WTC11 (cell line): ENCODE results near the gene AOAH. TPM values are rescaled to one million over a fixed set of nuclear protein-coding genes. Genes with fewer than 3 reads are reported as not detected.

Experiments used
- ATAC-seq: fragments of 200-7000 bp; cut with Tn5 transposase; 2 replicates; pipeline ENCODE4 v1.10.0; 2021; ENCODE audit warnings: mild to moderate bottlenecking, moderate library complexity
- CTCF ChIA-PET: fragments of 300-600 bp; sonication (Branson Sonifier 250); formaldehyde crosslinking; loops from one replicate; lab custom pipeline; 2021; ENCODE audit warnings: antibody characterized with exemption; lab: Charles Lee
- POLR2A ChIA-PET: fragments of 350-600 bp; sonication (Branson Sonifier 250); formaldehyde crosslinking; loops from one replicate; lab custom pipeline; 2021; ENCODE audit warnings: antibody characterized with exemption; lab: Charles Lee
- DNase-seq: peaks from one replicate; pipeline ENCODE4 v3.0.0; 2021; ENCODE audit warnings: low spot score
- H3K27ac Mint-ChIP-seq: 2 replicates; pipeline ENCODE4 v1.8.0; 2021; ENCODE audit warnings: mixed read lengths
- H3K27me3 Mint-ChIP-seq: 2 replicates; pipeline ENCODE4 v1.8.0; 2021; ENCODE audit warnings: low read depth, mild to moderate bottlenecking, moderate library complexity, mixed read lengths
- H3K36me3 Mint-ChIP-seq: 2 replicates; pipeline ENCODE4 v1.8.0; 2021; ENCODE audit warnings: mixed read lengths
- H3K4me1 Mint-ChIP-seq: 2 replicates; pipeline ENCODE4 v1.8.0; 2022; ENCODE audit warnings: mixed read lengths
- H3K4me3 Mint-ChIP-seq: 2 replicates; pipeline ENCODE4 v1.8.0; 2021; ENCODE audit warnings: mild to moderate bottlenecking, moderate library complexity, mixed read lengths
- H3K9me3 Mint-ChIP-seq: 2 replicates; pipeline ENCODE4 v1.8.0; 2021; ENCODE audit warnings: mixed read lengths
- ESRRA ChIP-seq: sonication (generic); formaldehyde crosslinking; IDR thresholded peaks from 2 replicates; pipeline ENCODE4 v1.8.1; 2022; ENCODE audit warnings: mild to moderate bottlenecking, missing genetic modification reagents, borderline replicate concordance
- NR1H2 ChIP-seq: sonication (generic); formaldehyde crosslinking; IDR thresholded peaks from 2 replicates; pipeline ENCODE4 v1.9.0; 2021; ENCODE audit warnings: mild to moderate bottlenecking, moderate library complexity, missing genetic modification reagents
- NR3C1 ChIP-seq: sonication (generic); formaldehyde crosslinking; conservative IDR thresholded peaks from 2 replicates; pipeline ENCODE4 v1.8.1; 2023; ENCODE audit warnings: low read depth, mild to moderate bottlenecking, missing genetic modification reagents
- SP1 ChIP-seq: sonication (generic); formaldehyde crosslinking; conservative IDR thresholded peaks from 2 replicates; pipeline ENCODE4 v1.8.1; 2022; ENCODE audit warnings: missing genetic modification reagents
- ZNF219 ChIP-seq: sonication (generic); formaldehyde crosslinking; IDR thresholded peaks from 2 replicates; pipeline ENCODE4 v1.8.0; 2023; ENCODE audit warnings: missing genetic modification reagents, mild to moderate bottlenecking, borderline replicate concordance
- ZNF423 ChIP-seq: fragments of 250-450 bp; sonication (Bioruptor Pico); IDR thresholded peaks from 2 replicates; pipeline ENCODE4 v2.1.2; 2022; ENCODE audit warnings: mild to moderate bottlenecking, moderate library complexity
- total RNA-seq: library from RNA; stranded (reverse); gene quantifications from 3 replicates; pipeline ENCODE4 v1.2.3, GENCODE V29; 2021
- TF ChIP-seq, protein P1 (sequence below): sonication (generic); formaldehyde crosslinking; IDR thresholded peaks from 2 replicates; pipeline ENCODE4 v1.8.0; 2023; ENCODE audit warnings: mild to moderate bottlenecking, missing genetic modification reagents
- TF ChIP-seq, protein P2 (sequence below): sonication (generic); formaldehyde crosslinking; IDR thresholded peaks from 2 replicates; pipeline ENCODE4 v1.8.1; 2022; ENCODE audit warnings: low read depth, mild to moderate bottlenecking, moderate library complexity, missing genetic modification reagents, borderline replicate concordance
- TF ChIP-seq, protein P3 (sequence below): sonication (generic); formaldehyde crosslinking; IDR thresholded peaks from 2 replicates; pipeline ENCODE4 v1.8.1; 2023; ENCODE audit warnings: mild to moderate bottlenecking, missing genetic modification reagents
- TF ChIP-seq, protein P4 (sequence below): fragments of 250-450 bp; sonication (Bioruptor Pico); IDR thresholded peaks from 2 replicates; pipeline ENCODE4 v1.9.0; 2021; ENCODE audit warnings: mild to moderate bottlenecking
- TF ChIP-seq, protein P5 (sequence below): sonication (generic); formaldehyde crosslinking; IDR thresholded peaks from 2 replicates; pipeline ENCODE4 v1.8.1; 2023; ENCODE audit warnings: mild to moderate bottlenecking, missing genetic modification reagents, borderline replicate concordance
- TF ChIP-seq, protein P6 (sequence below): fragments of 250-450 bp; sonication (Bioruptor Pico); IDR thresholded peaks from 2 replicates; pipeline ENCODE4 v1.9.0; 2021; ENCODE audit warnings: moderate library complexity, mild to moderate bottlenecking, inconsistent platforms, borderline replicate concordance
- TF ChIP-seq, protein P7 (sequence below): sonication (generic); formaldehyde crosslinking; conservative IDR thresholded peaks from 2 replicates; pipeline ENCODE4 v1.8.1; 2023; ENCODE audit warnings: mild to moderate bottlenecking, low read depth, missing genetic modification reagents, moderate library complexity
- TF ChIP-seq, protein P8 (sequence below): sonication (generic); formaldehyde crosslinking; IDR thresholded peaks from 2 replicates; pipeline ENCODE4 v1.8.0; 2023; ENCODE audit warnings: missing genetic modification reagents, mild to moderate bottlenecking, borderline replicate concordance

AOAH gene
- total RNA-seq, 1 experiment from 2014 or later: 0.31 TPM

DNA sequence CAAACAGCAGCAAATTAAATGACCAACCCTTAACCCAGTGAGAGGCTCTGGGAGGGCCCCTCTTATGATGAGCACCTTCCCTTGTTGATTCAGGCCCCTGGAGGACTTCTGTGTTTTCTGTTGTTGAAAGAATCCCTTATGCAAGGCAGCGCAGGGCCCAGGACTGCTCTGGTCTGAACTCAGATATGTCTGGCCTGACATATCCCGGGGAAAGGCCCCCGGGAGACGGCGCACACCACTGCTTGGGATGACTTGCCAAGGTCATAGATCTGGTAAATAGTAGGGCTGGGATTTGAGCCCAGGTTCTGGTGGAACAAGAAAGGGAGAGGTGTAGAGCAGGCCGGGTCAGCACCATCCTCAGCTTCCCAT lies 124.0 kb downstream of the AOAH start (continued):
- TF ChIP-seq, protein P1, sequence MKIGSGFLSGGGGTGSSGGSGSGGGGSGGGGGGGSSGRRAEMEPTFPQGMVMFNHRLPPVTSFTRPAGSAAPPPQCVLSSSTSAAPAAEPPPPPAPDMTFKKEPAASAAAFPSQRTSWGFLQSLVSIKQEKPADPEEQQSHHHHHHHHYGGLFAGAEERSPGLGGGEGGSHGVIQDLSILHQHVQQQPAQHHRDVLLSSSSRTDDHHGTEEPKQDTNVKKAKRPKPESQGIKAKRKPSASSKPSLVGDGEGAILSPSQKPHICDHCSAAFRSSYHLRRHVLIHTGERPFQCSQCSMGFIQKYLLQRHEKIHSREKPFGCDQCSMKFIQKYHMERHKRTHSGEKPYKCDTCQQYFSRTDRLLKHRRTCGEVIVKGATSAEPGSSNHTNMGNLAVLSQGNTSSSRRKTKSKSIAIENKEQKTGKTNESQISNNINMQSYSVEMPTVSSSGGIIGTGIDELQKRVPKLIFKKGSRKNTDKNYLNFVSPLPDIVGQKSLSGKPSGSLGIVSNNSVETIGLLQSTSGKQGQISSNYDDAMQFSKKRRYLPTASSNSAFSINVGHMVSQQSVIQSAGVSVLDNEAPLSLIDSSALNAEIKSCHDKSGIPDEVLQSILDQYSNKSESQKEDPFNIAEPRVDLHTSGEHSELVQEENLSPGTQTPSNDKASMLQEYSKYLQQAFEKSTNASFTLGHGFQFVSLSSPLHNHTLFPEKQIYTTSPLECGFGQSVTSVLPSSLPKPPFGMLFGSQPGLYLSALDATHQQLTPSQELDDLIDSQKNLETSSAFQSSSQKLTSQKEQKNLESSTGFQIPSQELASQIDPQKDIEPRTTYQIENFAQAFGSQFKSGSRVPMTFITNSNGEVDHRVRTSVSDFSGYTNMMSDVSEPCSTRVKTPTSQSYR (CRISPR knock-in tag): no peak
- TF ChIP-seq SP1 (CRISPR knock-in tag): no peak
- TF ChIP-seq, protein P2, sequence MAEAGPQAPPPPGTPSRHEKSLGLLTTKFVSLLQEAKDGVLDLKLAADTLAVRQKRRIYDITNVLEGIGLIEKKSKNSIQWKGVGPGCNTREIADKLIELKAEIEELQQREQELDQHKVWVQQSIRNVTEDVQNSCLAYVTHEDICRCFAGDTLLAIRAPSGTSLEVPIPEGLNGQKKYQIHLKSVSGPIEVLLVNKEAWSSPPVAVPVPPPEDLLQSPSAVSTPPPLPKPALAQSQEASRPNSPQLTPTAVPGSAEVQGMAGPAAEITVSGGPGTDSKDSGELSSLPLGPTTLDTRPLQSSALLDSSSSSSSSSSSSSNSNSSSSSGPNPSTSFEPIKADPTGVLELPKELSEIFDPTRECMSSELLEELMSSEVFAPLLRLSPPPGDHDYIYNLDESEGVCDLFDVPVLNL (CRISPR knock-in tag): no peak
- TF ChIP-seq, protein P3, sequence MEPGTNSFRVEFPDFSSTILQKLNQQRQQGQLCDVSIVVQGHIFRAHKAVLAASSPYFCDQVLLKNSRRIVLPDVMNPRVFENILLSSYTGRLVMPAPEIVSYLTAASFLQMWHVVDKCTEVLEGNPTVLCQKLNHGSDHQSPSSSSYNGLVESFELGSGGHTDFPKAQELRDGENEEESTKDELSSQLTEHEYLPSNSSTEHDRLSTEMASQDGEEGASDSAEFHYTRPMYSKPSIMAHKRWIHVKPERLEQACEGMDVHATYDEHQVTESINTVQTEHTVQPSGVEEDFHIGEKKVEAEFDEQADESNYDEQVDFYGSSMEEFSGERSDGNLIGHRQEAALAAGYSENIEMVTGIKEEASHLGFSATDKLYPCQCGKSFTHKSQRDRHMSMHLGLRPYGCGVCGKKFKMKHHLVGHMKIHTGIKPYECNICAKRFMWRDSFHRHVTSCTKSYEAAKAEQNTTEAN (CRISPR knock-in tag): no peak
- TF ChIP-seq ZNF423 (CRISPR knock-in tag): no peak
- TF ChIP-seq ESRRA: no peak

DNA sequence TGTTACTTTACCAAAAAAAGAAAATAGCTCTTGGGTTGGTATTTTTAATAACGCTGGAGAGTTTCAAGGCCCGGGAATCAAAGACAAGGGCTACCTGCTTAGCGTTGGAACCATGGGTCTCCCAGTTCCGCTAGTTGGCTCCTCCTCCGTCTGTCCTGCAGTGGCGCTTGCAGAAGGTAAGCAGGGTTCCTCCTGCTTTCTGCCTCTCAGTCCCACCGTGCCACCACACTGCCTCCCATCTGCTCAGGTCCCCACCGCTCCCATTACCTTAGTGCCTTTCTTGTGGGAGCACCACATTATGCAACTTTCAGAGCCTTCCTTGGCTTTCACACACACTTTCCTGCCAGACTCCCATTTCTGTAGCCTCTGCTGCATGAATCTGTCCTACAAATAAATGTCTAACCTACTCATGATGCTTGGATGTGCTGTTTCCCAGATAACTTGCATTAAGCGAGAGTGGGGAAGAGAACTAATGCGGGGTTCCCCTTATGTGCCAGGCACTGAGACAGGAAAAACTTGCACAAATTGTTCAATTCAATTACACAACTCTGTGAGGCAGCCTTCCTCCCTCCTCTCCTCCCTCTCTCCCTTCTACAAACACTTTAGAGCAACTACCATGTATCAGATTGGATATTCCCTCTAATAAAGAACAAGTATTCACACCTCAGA lies 124.5 kb downstream of the AOAH start:
- Mint-ChIP-seq H3K4me3 (no peak overlapping the region), H3K27ac (no peak overlapping the region), H3K27me3 (no peaks in the 10 kb centered on the region), H3K36me3 (no peaks in the 10 kb centered on the region), H3K9me3 (no peaks in the 10 kb centered on the region), H3K4me1 (peaks cover 11% of the 10 kb centered on the region)
- DNase-seq (no peak), ATAC-seq (no peak)
- ChIA-PET CTCF (no interaction called here), POLR2A (no interaction called here)
- no peak for TF ChIP-seq ZNF219 (CRISPR knock-in tag)
- TF ChIP-seq, protein P4, sequence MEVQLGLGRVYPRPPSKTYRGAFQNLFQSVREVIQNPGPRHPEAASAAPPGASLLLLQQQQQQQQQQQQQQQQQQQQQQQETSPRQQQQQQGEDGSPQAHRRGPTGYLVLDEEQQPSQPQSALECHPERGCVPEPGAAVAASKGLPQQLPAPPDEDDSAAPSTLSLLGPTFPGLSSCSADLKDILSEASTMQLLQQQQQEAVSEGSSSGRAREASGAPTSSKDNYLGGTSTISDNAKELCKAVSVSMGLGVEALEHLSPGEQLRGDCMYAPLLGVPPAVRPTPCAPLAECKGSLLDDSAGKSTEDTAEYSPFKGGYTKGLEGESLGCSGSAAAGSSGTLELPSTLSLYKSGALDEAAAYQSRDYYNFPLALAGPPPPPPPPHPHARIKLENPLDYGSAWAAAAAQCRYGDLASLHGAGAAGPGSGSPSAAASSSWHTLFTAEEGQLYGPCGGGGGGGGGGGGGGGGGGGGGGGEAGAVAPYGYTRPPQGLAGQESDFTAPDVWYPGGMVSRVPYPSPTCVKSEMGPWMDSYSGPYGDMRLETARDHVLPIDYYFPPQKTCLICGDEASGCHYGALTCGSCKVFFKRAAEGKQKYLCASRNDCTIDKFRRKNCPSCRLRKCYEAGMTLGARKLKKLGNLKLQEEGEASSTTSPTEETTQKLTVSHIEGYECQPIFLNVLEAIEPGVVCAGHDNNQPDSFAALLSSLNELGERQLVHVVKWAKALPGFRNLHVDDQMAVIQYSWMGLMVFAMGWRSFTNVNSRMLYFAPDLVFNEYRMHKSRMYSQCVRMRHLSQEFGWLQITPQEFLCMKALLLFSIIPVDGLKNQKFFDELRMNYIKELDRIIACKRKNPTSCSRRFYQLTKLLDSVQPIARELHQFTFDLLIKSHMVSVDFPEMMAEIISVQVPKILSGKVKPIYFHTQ (CRISPR knock-in tag): no peak
- no peak for TF ChIP-seq NR3C1 (CRISPR knock-in tag)
- TF ChIP-seq, protein P5, sequence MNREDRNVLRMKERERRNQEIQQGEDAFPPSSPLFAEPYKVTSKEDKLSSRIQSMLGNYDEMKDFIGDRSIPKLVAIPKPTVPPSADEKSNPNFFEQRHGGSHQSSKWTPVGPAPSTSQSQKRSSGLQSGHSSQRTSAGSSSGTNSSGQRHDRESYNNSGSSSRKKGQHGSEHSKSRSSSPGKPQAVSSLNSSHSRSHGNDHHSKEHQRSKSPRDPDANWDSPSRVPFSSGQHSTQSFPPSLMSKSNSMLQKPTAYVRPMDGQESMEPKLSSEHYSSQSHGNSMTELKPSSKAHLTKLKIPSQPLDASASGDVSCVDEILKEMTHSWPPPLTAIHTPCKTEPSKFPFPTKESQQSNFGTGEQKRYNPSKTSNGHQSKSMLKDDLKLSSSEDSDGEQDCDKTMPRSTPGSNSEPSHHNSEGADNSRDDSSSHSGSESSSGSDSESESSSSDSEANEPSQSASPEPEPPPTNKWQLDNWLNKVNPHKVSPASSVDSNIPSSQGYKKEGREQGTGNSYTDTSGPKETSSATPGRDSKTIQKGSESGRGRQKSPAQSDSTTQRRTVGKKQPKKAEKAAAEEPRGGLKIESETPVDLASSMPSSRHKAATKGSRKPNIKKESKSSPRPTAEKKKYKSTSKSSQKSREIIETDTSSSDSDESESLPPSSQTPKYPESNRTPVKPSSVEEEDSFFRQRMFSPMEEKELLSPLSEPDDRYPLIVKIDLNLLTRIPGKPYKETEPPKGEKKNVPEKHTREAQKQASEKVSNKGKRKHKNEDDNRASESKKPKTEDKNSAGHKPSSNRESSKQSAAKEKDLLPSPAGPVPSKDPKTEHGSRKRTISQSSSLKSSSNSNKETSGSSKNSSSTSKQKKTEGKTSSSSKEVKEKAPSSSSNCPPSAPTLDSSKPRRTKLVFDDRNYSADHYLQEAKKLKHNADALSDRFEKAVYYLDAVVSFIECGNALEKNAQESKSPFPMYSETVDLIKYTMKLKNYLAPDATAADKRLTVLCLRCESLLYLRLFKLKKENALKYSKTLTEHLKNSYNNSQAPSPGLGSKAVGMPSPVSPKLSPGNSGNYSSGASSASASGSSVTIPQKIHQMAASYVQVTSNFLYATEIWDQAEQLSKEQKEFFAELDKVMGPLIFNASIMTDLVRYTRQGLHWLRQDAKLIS (CRISPR knock-in tag): no peak
- TF ChIP-seq NR1H2 (CRISPR knock-in tag): no peak
- TF ChIP-seq, protein P6, sequence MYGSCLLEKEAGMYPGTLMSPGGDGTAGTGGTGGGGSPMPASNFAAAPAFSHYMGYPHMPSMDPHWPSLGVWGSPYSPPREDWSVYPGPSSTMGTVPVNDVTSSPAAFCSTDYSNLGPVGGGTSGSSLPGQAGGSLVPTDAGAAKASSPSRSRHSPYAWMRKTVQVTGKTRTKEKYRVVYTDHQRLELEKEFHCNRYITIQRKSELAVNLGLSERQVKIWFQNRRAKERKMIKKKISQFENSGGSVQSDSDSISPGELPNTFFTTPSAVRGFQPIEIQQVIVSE (CRISPR knock-in tag): no peak
- TF ChIP-seq, protein P7, sequence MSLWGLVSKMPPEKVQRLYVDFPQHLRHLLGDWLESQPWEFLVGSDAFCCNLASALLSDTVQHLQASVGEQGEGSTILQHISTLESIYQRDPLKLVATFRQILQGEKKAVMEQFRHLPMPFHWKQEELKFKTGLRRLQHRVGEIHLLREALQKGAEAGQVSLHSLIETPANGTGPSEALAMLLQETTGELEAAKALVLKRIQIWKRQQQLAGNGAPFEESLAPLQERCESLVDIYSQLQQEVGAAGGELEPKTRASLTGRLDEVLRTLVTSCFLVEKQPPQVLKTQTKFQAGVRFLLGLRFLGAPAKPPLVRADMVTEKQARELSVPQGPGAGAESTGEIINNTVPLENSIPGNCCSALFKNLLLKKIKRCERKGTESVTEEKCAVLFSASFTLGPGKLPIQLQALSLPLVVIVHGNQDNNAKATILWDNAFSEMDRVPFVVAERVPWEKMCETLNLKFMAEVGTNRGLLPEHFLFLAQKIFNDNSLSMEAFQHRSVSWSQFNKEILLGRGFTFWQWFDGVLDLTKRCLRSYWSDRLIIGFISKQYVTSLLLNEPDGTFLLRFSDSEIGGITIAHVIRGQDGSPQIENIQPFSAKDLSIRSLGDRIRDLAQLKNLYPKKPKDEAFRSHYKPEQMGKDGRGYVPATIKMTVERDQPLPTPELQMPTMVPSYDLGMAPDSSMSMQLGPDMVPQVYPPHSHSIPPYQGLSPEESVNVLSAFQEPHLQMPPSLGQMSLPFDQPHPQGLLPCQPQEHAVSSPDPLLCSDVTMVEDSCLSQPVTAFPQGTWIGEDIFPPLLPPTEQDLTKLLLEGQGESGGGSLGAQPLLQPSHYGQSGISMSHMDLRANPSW (CRISPR knock-in tag): no peak
- TF ChIP-seq, protein P8, sequence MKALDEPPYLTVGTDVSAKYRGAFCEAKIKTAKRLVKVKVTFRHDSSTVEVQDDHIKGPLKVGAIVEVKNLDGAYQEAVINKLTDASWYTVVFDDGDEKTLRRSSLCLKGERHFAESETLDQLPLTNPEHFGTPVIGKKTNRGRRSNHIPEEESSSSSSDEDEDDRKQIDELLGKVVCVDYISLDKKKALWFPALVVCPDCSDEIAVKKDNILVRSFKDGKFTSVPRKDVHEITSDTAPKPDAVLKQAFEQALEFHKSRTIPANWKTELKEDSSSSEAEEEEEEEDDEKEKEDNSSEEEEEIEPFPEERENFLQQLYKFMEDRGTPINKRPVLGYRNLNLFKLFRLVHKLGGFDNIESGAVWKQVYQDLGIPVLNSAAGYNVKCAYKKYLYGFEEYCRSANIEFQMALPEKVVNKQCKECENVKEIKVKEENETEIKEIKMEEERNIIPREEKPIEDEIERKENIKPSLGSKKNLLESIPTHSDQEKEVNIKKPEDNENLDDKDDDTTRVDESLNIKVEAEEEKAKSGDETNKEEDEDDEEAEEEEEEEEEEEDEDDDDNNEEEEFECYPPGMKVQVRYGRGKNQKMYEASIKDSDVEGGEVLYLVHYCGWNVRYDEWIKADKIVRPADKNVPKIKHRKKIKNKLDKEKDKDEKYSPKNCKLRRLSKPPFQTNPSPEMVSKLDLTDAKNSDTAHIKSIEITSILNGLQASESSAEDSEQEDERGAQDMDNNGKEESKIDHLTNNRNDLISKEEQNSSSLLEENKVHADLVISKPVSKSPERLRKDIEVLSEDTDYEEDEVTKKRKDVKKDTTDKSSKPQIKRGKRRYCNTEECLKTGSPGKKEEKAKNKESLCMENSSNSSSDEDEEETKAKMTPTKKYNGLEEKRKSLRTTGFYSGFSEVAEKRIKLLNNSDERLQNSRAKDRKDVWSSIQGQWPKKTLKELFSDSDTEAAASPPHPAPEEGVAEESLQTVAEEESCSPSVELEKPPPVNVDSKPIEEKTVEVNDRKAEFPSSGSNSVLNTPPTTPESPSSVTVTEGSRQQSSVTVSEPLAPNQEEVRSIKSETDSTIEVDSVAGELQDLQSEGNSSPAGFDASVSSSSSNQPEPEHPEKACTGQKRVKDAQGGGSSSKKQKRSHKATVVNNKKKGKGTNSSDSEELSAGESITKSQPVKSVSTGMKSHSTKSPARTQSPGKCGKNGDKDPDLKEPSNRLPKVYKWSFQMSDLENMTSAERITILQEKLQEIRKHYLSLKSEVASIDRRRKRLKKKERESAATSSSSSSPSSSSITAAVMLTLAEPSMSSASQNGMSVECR (CRISPR knock-in tag): no peak
